Activated CD8-positive, alpha-beta memory T cell treated with anti-CD3 and anti-CD28 coated beads, Interleukin-2, amount 50 U/mL, for 48 hours (primary cell): ENCODE measurements around the gene UFSP2.
"Not testable (repeated sequence)": the region's sequence is repeated elsewhere in the genome, so short reads cannot be mapped to it uniquely, and the experiment has no call there.

Source experiments
- DNase-seq: peaks from one replicate; pipeline ENCODE4 v3.0.0-alpha.2; 2020

UFSP2 gene

DNA sequence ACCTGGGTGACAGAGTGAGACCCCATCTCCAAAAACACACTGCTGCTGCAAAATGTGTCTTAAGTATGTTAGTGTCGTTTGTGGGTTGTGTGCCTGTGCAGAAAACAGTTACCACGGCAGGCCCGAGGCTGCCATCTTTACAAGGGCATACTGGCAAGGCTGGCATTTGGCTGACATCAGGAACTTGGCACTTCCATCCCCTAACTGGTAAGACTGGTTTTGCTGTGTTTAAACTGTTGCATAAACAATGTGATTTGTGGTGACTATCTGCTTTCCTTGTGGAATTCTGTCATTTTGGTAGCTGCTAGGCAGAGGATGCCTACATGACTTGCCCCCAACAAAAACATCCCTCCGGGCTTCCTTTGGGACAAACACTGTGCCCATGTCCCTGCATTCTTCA, 42.3 kb downstream of the UFSP2 start:
- DNase-seq, result no peak

DNA sequence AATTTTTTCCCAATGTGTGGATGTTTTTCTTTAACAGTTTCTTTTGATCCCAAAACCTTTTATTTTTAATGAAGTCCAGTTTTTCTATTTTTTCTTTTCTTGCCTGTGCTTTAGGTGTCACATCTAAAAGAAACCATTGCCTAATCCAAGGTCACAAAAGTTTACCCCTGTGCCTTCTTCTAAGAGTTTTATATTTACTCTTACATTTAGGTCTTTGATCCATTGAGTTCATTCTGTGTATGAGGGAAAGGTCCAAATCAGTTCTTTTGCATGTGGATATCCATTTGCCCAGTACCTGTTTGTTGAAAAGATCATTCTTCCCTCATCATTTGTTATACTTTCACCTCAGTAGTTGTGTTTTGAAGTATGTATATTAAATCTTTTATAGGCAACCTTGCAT, 43.0 kb downstream of the UFSP2 start:
- DNase-seq, result no peak

DNA sequence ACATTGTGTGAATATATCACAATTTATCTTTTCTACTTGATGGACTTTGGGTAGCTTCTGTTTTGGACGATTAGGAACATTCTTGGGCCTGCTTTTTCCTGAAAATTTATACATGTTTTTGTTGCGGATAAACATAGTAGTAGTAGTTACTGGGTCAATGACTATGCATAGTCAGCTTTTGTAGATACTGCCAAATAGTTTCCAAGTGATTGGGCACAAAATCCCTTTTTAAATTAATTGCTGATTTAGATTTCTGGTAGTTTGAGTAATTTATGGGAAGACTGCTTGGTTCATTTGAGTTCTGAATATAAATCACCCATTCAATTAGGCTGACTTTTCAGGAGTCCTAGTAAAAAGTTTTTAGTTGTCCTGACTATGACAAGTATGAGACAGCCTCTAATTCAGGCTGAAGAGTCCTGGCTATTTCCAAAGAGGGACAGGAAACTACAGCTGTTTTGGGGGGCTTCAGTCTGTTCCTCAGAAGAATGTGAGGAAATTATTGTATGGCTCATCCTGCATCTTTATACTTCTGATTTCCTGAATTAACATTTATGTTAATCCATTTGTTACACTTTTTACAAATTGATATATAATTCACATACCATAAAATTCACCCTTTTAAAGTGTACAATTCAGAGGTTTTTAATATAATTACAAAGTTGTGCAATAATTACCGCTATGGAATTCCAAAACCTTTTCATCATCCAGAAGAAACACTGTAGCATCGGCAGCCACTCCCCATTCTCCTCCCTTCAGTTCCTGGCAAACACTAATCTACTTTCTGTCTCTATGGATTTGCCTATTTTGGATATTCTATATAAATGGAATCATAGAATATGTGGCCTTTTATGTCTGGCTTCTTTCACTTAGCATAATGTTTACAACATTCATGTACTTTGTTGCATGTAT, 44.2 kb downstream of the UFSP2 start:
- DNase-seq, result no peak

DNA sequence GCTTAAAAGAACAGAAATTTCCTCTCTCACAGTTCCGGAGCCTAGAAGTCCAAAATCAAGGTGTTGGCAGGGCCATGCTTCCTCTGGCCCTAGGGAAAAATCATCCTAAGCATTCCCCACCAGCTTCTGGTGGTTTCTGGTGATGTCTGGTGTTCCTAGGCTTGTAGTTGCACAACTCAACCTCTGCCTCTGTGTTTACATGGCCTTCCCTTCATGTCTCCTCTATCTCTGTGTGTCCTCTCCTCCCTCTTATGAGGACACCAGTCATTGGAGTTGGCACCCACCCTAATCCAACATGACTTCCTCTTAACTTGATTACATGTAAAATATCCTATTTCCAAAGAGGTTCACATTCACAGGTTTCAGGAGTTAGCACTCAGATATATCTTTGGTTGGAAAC, 45.4 kb downstream of the UFSP2 start:
- no peak for DNase-seq

DNA sequence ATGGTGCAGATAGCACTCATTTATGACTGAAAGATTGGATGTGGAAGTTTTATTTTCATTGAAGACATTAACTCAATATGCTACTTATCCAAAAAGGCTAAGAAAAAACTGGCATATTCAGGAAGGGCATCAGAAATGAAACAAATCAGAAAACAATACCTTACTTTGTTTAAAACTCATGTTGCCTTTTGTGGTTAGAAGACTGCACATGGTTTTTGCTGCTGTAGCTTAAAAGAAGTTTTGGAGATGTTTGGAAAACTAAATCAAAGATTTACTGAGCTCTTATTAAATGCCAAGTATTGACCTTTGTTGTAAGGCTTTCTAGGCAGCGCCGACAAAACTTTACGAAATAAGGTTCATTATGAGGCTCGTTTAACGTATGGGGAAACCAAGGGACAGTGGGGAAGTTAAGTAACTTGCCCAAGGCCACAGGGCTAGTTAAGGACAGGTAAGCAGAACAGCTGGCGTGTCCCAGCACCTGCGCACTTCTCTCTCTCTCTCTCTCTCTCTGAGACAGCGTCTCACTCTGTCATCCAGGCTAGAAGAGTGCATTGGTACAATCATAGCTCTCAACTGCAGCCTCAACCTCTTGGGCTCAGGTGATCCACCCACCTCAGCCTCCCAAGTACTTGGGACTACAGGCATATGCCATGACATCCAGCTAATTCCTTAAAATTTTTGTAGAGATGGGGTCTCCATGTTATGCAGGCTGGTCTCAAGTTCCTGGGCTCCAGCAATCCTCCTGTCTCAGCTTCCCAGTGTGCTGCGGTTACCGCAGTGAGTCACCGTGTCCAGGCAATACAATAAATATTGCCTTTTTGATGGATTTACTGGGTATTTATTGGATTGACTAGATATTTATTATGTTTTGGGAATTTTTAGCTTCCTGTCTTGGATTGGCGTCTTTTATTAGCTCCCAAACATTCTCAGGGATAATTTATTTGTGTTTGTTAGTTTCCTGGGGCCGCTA, 46.2 kb downstream of the UFSP2 start:
- no peak for DNase-seq

DNA sequence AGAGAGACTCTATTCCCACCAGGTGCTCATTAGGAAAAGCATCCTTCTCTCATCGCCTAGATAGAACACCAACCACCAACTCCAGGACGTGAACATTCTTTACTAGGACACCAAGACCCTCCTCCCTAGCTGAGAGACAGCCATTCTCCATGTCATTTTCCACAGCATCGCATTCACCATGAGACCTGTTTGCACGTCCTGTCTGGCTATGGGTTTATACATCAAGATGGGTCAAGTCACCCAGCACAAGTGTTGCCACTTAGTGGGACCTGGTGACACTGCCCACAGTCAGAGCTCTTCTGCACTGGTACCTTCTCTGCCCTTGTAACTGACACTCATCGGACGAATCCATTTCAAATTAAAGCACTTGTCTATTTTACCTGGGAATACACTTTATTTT, 47.5 kb downstream of the UFSP2 start:
- no peak for DNase-seq

DNA sequence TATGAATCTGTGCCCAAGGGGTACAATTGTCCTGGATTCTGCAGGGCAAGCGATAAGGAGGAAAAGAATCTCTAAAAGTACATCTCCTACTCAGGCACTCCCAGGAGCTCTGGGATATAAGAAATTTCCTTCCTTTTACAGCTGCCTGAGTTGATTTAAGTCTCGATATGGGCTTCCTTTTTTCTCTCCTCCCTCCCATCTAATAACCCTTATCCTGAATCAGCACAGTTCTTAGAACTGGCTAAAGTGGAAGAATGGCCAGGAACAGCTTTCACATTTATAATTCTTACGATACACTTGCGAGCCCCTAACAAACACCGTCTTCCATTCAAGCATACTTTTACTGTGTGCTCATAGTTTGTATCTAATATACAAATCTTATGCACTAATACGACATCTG, 51.2 kb downstream of the UFSP2 start:
- DNase-seq, result no peak

DNA sequence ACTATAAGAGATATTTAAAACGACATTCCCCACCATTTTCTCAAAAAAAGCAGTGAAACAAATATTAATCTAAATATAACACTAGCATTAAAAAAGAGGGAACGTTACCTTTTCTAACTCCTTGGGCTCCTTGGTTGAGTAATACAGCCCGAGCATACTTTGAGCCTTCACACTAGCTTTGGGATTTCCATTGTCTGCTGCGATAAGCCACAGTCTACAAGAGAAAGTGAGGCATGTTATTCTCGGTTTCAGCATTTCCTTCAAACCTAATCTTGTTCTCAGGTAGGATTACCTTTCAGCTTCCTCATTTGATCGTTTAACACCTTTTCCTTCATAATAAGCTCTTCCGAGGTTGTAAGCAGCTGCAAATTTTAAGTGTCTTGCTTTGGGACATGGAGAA, 51.7 kb downstream of the UFSP2 start:
- DNase-seq, result no peak

DNA sequence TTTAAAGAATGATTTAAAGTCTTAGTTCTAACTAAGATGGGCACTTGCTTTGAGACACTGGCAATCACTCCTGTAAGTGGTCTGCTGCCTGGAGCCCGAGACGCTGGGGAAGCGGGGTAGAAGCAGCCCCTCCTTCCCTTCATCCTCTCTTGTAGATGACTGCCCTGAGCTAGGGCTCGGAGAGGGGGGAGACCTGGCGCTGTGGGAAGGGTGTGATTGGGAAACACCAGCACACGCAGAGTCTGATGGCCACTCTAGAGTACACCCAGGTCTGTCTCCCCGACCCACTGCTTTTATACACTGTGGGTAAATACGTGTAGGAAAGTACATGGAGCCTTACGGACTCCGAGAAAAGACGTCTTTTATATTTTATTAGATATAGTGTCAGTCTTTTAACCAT, 54.1 kb downstream of the UFSP2 start:
- DNase-seq, result no peak

DNA sequence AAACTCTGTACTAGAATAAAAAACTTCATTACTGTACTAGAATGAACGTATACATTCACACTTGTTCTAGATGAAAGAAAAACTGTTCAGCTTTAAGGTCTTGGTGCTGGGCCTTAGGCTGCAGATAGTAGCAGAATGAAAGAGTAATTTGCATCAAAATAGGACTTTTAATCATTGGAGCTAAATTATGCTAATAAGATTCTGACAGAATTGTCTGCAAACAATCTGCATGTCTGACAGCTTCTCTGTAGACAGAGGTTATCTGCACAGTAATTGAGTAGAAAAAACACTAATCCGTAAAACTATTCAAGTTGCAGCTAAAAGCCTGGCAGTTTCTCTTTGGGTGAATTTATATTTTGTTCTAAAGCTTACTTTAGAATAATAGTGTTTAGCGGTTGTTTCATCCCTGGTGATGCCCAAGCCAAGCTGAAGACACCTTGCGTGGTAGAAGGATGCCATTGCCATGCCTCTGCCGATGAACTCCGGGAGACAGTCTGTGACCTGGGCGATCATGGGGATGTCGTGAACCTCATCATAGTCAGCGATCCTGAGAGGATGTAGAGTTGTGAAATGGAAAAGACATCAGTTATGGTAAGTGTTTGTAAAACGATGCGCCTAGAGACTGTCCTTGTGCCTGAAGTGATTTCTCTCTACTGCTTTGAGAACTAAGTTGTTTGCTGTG, 55.4 kb downstream of the UFSP2 start:
- DNase-seq, result no peak

DNA sequence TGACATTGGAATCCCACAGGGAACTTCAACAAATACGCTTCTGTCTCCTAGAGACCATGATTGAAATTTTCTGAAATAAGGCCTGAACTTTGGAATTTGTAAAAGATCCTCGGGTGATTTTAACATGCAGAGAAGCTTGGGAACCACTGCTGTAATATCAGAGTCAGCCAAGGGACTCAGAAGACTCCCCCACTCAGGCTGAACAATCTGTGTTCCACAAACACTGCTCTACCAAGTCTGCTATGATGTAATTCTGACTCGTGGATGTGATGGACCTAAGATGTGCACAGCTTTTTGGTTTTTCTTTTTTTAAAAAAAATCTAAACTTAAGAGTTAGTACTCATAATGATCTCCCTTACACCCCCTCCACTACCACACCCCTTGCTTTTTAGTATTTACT, 56.0 kb downstream of the UFSP2 start:
- no peak for DNase-seq

DNA sequence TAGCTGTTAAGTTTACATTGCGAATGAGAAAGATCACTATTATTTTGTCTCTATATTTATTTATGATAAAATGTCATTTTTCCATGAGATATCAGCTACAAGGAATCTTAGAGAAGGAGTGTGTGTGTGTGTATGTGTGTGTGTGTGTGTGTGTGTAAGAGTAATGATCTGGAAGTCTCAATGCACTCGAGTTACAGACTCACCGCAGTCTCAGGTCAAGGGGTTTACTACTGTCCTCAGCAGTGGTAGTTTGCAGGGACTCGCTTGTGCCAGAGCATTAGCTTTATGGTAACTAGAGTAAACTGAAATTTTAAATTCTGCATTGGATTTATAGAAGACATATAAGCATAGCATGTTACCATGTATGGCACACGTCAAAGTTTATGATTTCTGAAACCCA, 60.9 kb downstream of the UFSP2 start:
- no peak for DNase-seq

DNA sequence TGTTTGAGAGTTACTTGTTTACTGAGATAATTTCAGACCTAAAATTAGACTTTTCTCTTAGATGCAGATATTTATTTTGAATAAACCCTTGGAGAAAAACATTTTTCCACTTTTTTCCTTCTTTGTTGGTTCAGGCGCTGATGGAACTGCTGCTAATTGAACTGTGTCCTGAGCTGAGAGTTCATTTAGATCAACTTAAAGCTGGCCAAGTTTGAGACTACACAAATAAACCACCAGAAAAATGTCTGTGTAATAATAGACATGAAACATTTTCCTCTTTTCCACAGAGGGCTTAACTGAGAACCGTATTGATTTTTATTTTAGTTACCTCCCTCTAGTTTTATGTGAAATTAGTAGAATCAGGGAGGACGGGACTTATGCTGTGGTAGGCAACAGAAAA, 62.5 kb downstream of the UFSP2 start:
- DNase-seq, result no peak

DNA sequence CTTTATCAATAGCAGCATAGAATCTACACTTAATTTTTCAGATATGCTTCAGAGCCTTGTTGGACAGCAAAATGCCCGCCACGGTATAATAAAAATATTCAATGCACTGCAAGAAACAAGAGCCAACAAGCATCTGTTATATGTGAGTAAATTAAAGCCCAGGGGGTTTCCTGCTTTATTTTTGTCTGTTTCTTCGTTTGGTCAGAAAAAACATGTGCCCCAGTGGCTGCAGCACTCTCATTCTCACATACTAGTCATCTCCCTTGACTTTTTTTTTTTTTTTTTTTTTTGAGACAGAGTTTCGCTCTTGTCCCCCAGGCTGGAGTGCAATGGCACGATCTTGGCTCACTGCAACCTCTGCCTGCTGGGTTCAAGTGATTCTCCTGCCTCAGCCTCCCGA, 63.2 kb downstream of the UFSP2 start:
- DNase-seq, result not testable (repeated sequence)

DNA sequence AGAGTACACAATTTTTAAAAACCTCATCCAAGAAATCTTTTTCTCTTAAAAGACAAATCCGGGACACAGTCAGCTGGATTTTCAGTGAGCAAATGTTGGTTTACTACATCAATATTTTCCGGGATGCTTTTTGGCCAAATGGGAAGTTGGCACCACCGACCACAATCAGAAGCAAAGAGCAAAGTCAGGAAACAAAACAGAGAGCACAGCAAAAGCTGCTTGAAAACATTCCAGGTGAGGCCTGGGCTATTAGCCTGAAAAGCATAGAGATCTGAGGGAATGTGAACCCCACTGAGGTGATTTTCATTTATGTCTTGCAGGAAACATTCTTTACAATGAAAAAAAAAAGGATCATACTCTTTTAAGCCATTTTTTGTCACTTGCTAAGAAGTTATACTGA, 63.9 kb downstream of the UFSP2 start:
- no peak for DNase-seq

DNA sequence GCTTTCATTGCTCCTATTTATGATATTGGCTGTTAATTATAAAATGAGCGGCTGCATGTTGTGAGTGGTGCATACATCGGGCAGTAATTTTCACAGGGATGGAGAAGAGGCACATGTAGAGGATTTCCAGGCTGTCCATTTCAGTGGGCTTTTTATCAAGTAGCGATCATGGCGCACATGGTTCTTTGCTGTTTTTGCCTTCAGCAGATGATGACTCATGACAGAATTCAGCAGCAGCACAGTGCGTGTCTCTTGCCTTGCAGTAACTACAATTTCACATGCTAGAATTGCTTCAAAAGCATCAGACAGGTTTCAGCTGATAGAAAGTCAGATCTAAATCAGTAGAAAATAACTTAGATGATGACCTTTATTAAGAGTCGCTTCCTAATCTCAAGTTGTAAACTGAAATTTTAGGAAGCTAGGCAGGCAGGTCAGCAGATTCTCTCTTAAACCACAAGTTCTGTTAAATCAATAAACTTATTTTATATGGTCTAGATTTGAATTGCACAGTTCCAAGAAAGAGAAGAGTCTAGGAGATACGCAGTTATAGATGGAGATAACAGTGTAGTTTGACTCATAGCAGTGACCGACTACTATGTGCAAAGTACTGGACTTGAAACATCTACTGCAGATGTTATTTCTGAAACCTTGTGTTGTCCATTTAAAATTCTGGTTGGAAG, 65.9 kb downstream of the UFSP2 start:
- DNase-seq, result no peak

DNA sequence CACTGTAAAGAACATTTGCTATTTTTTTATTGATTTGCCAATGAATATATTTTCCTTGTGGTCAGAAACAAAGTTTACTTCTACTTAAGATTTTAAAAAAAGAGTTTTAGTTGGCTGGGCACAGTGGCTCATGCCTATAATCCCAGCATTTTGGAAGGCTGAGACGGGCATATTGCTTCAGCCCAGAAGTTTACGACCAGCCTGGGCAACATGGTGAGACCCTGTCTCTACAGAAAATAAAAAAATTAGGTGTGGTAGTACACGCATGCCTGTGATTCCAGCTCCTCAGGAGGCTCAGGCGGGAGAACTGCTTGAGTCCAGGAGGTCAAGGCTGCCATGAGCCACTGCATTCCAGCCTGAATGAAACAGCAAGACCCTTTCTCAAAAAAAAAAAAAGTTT, 66.8 kb downstream of the UFSP2 start:
- no peak for DNase-seq

DNA sequence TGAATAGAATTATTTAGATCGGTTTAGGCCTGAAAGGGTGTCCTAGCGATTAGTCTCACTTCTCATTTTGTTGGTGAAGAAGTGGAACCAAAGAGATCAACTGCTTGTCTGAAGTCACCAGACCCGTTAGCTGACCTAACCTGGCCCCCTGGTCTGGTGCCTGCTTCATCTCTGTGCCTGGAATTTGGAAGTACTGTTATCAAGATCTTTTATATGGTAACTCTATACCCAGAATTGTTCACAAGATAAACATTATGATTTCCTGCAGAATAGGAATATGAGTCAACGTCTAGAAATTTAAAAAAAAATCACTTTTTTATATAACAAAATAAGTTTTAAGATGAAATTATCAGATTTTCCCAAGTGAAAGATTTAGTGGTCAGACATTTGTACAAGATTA, 67.2 kb downstream of the UFSP2 start:
- DNase-seq, result no peak

DNA sequence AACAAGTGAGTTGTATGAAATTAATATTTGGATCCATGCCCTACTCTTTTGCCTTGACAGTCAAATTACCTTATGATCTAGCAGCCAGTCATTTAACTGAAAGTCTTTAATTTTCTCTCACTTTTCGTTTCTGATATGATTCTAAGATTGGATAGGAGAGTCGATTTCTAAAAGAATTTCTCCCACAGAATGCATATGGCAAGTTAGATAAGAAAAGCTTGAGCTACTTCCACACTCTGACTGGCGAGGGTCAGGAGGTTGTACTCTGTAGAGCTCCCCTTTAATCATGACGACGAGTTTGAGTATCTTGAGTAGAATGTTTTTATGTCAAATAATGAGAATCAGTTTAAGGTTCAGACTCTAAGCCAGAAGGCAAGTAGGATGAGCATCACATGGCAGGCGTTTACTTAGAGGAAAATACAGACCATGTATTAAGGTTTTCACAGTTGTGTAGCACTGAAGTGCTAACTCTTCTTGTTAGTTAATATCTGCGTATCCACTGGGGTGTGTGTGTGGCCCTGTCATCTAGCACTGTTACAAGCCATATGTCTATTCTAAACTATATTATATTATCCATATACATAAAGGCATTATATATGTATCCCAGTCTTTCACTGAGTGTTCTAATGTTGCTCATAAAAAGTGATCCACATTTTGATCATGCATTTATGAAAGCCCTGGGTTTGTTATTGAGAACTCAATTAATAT, 67.9 kb downstream of the UFSP2 start:
- DNase-seq, result no peak

DNA sequence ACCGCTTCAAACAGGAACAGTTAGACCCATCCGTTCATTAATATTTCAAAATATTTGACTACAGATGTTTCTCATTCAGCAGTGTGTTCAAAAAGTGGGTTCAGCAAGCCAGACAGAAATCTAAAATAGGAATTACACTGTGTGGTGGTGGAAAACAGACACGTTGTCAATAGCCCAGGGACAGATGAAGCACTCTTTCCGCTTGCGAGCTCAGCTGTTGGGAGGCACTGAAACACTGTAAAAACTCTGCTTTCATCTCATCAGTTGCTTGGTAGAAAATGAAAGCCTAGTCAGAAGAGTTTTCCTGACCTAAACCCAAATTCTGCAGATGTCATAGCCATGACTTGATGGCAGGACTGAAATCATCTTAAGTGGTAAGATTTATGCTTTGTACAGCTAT, 68.6 kb downstream of the UFSP2 start:
- DNase-seq, result no peak

DNA sequence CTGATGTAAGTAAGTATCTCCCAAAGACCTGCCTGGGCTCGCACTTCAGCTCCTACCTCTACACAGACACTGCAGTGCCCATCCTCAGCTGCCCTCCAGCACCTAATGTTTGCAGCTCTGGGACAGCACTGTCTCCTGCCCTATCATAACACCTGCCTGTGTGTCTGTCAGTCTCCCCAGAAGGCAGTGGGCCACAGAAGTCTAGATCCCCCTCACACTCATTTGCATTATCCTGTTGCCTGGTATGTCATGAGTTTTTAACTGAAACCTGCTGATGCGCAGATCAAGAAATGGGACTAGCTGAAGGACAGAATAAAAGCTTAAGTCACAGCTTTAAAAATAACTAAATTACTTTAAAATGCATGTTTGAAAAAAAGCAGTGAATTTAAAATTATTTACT, 73.0 kb downstream of the UFSP2 start:
- DNase-seq, result no peak

DNA sequence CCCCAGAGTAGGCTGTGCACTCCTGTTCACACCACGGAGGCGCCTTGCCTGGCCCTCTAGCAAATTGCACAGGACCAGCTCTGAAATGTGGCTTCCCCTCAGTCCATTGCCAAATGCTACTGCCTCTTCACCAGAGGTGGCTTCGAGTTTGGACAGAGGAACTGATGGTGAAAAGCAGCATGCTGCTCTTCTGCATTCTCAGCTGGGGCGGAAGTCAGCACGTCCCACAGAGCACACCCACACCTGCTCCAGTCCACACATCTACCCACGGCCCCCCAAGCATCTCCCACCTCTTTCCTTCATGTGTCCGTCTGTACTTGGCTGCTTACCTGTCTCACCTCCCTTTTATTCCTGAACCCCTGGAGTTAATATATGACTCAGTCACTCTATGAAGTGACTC, 73.6 kb downstream of the UFSP2 start:
- no peak for DNase-seq
